GM19023 (cell line): Measurements from ENCODE around the gene MUC2.

Source experiments
- ATAC-seq: cut with Tn5 transposase; IDR thresholded peaks from one replicate; pipeline ENCODE4 v1.9.1; 2021; ENCODE audit warnings: mild to moderate bottlenecking, moderate library complexity; ENCODE audit not compliant: unreplicated experiment

Gene MUC2

DNA sequence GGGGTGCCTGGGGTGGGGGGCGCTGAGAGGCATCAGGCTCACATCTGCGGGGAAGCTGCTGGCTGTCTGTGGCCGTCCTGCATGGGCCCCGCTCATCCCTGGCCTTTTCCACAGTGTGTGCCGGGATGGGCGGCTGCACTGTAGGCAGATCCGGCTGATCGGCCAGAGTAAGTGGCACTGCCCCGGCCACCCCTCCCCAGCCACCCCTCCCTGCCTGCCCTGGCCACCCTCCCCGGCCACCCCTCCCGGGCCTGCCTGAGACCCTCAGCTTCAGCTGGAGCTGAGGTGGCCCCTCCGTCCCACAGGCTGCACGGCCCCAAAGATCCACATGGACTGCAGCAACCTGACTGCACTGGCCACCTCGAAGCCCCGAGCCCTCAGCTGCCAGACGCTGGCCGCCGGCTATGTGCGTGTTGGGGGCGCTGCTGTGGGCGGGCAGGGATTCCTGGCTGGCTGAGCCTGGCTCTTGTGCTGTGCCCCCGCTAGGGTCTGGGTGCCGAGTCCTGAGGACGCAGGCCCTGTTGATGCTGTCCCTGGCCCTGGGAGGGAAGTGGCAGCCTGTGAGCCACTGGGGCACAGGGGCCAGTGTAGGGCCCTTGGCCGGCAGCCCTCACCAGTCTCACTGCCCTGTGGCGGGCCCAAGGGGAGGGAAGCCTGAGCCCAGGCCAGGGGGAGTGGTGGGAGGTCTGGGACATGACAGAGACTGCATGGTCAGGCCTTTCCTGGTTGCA, 10.9 kb downstream of the MUC2 start:
- ATAC-seq: no peak

DNA sequence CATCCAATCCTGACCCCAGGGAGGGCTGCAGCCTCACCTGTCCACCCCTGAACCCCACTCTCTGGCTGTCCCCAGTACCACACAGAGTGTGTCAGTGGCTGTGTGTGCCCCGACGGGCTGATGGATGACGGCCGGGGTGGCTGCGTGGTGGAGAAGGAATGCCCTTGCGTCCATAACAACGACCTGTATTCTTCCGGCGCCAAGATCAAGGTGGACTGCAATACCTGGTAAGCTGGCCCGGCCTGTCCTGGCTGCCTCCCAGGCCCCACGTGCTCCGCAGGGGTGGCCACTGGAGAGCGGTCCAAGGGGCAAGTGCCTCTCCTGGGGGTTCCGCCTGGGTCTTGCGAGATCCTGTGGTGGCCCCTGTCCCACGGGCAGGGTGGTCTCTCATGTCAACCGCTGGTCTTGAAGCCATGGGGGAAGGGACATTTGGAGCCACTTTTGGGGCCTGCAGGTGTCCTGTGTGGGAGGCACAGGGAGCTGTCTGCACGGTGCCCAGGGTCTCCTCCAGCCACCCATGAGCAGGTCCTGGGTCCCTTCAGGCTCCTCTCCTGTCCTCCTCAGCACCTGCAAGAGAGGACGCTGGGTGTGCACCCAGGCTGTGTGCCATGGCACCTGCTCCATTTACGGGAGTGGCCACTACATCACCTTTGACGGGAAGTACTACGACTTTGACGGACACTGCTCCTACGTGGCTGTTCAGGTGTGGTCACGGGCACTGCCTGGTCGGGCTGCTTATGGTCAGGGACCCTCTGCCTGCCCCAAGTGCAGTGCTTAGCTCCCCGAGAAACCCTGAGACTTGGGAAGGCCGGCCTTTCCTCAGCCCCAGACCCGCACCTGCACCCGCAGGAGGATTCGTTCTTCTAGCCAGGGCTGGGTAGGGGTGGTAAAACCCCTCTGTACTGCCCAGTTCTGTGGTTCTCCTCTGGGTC, 11.8 kb downstream of the MUC2 start:
- ATAC-seq: no peak

DNA sequence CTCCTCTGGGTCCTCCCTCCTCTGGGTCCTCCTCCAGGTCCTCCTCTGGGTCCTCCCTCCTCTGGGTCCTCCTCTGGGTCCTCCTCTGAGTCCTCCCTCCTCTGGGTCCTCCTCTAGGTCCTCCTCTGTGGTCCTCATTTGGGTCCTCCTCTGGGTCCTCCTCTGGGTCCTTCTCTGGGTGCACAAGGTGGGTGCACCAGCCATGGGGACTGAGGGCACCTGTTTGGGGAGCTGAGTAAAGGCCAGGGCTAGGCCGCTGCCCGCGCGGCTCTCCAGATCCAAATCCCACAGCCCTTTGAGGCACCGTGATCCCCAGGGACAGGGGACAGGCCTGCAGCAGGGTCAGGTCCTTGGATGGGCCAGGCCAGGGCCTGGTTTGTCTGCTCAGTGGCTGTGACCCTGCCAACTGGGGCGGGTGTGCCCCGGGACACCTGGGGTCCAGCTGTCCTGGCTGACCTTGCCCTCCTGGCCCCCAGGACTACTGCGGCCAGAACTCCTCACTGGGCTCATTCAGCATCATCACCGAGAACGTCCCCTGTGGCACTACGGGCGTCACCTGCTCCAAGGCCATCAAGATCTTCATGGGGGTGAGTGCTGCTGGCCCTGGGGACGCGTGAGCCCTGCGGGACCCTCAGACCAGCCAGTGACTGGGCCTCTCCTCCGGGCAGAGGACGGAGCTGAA, 12.7 kb downstream of the MUC2 start:
- no peak for ATAC-seq

GRCh38 chr11:1087961-1088926, 13.6 kb downstream of the MUC2 start:
- ATAC-seq: no peak

- no peak for ATAC-seq
Measured at GRCh38 chr11:1088927-1089737, 14.5 kb downstream of the MUC2 start.

DNA sequence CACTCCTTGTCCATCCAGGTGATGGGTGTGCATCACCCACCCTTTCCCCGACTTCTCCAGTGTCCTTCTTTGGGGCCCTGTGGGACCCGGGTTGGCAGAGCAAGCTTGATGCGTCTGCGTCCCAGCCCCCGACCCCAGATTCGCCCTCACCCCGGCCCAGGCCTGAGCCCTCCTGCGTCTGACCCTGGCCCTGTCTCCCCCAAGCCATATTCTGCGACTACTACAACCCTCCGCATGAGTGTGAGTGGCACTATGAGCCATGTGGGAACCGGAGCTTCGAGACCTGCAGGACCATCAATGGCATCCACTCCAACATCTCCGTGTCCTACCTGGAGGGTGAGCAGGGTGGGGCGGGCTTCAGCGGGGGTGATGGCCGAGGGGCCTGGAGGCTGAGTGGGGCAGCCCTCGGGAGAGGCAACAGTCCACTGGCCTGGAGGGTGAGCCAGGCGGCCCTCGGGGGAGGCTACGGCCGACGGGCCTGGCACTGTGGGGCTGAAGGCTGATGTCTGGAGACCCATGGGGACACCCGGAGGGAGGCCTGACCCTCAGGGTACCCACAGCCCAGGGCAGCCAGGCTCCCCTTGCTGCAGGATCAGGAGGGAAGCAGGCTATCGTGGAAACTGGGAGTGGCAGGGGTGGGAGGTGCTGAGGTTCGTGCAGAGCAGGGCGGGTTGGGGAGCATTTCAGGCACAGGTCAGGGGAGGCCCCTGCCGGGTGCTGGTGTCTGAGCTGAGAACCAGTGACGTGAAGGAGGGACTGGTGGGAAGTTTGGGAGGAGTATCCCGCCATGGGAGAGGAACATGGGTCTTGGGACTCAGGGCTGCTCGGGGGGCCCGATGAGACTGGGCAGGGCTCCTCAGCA, 15.3 kb downstream of the MUC2 start:
- ATAC-seq: no peak

GRCh38 chr11:1090600-1091331, 16.1 kb downstream of the MUC2 start:
- no peak for ATAC-seq

DNA sequence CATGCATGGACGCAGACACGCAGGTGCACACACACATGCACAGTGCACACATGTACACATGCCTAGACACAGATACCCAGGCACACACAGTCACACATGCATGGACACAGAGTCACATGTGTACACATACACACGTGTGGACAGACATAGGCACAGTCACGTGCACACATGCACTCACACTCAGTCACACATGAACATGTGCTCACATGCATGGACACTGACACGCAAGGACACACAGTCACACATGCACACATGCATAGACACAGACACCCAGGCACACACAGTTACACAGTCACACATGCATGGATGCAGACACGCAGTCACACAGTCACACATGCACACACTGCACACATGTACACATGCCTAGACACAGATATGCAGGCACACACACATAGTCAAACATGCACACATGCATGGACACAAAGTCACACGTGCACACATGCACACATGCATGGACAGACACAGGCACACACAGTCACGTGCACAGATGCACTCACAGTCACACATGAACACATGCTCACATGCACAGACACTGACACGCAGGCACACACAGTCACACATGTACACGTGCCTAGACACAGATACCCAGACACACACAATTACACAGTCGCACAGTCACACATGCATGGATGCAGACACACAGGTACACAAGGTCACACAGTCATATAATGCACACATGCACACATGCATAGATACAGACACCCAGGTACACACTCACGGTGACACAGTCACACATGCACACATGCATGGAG, 16.8 kb downstream of the MUC2 start:
- no peak for ATAC-seq

- no peak for ATAC-seq
Measured at GRCh38 chr11:1092145-1092670, 17.5 kb downstream of the MUC2 start.

DNA sequence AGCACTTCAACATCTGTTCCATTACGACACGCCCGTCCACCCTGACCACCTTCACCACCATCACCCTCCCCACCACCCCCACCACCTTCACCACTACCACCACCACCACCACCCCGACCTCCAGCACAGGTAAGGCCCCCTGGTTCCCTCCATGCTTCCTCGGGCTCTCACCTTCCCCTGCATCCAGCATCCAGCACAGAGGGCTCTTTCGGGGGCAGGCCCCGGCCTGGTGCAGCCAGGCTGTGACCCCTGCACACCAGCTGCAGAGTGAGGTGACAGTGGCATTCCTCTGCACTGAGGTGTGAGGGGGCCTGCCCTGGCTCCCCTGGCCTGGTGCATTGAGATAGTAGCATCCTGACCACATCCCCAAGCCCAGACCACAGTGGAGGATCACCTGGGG, 18.2 kb downstream of the MUC2 start:
- ATAC-seq: no peak

GRCh38 chr11:1099519-1100355, 25.1 kb downstream of the MUC2 start:
- ATAC-seq: no peak

DNA sequence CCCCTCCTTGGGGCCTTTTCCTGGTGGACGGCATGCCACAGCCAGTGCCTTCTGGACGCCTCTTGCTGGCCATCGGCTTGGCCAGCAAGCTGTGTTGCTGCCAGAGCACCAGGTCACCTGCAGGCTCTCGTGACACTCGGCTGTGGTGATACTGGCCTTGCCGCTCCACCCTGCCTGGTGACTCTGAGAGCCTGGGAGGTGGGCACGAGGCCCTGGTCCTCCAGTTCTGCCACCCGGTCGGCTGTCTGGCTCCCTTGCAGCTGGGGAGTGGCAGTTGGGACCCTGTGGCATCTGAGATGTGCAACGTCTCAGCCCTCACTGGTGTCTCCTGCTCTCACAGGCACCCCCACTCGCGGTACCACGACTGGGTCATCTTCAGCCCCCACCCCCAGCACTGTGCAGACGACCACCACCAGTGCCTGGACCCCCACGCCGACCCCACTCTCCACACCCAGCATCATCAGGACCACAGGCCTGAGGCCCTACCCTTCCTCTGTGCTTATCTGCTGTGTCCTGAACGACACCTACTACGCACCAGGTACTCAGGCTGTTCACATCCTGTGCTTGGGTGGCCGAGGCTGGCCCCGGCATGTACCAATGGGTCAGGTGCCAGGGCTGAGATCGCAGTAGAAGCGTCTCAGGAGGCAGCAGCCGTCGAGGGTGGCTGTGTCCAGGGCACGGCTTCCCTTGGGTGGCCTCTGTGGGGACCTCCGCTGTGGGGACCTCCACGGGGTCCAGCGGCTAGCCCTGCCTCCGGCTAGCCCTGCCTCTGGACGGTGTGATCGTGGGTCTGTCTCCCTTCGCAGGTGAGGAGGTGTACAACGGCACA, 26.0 kb downstream of the MUC2 start:
- no peak for ATAC-seq

GRCh38 chr11:1101318-1102089, 26.8 kb downstream of the MUC2 start:
- ATAC-seq: no peak

GRCh38 chr11:1102221-1102971, 27.7 kb downstream of the MUC2 start:
- ATAC-seq: no peak
